ENCODE data around the gene LCMT2. TPM values are rescaled to one million over a fixed set of nuclear protein-coding genes. Genes with fewer than 3 reads are reported as not detected.
"Not testable (repeated sequence)": the region's sequence is repeated elsewhere in the genome, so short reads cannot be mapped to it uniquely, and the experiment has no call there.

The LCMT2 gene
- total RNA-seq, 1 experiment from 2014 or later: 9.8 TPM

DNA sequence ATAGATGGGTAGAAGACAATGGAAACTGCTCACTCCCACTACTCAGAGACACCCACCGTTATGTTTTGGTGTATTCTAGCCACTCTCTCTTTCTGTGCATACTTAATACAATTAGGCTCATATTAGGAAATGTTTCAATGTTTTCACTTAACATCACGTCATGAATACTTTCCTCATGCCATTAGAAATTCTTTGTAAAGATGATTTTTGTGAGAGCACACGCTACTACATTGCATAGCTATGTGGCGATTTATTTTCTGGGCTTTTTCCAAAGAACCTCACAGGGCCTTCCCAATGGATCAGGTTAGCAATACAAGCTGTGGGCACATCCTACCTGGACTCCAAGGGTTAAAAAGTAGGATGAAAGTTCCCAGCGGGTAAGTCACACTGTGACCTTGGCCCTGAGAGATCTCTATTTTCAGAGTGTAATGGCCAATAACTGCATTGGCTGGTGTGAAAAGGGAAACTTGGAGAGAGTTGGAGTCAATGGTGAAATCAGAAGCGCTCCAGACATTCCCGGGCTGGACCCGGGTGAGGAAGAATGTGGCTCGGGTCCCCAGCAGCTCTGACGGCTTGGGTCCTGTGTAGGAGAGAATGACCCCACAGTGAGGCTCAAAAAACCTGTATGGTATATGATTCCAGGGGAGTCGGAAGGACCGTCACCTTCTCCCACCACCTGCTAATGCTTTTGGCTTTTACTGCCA lies 37.8 kb downstream of the LCMT2 start:
- TF ChIP-seq, protein P1, sequence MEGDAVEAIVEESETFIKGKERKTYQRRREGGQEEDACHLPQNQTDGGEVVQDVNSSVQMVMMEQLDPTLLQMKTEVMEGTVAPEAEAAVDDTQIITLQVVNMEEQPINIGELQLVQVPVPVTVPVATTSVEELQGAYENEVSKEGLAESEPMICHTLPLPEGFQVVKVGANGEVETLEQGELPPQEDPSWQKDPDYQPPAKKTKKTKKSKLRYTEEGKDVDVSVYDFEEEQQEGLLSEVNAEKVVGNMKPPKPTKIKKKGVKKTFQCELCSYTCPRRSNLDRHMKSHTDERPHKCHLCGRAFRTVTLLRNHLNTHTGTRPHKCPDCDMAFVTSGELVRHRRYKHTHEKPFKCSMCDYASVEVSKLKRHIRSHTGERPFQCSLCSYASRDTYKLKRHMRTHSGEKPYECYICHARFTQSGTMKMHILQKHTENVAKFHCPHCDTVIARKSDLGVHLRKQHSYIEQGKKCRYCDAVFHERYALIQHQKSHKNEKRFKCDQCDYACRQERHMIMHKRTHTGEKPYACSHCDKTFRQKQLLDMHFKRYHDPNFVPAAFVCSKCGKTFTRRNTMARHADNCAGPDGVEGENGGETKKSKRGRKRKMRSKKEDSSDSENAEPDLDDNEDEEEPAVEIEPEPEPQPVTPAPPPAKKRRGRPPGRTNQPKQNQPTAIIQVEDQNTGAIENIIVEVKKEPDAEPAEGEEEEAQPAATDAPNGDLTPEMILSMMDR (IDR thresholded peaks at IDR 0.05; ENCODE audit: unreplicated experiment): no peak
- Mint-ChIP-seq H3K9me3 (ENCODE audit: unreplicated experiment) (no peaks in the 10 kb centered on the region), H3K27ac (ENCODE audit: low read depth, unreplicated experiment) (no peak overlapping the region), H3K4me3 (ENCODE audit: unreplicated experiment) (no peak overlapping the region), H3K27me3 (ENCODE audit: insufficient read depth, unreplicated experiment) (peaks cover 41% of the 10 kb centered on the region), H3K36me3 (ENCODE audit: insufficient read depth, unreplicated experiment) (no peaks in the 10 kb centered on the region), H3K4me1 (ENCODE audit: insufficient read depth, unreplicated experiment) (no peaks in the 10 kb centered on the region)
- intact Hi-C loops (cut with micrococcal nuclease): no loop called here
- no TSS peak for BruUV-seq (replicated peaks)
- DNase-seq (ENCODE audit: unreplicated experiment): no peak
- CTCF ChIA-PET: interaction anchor here (0.7 to 1.3 kb wide), 2 partner anchors 46 to 67 kb away, joined by 4 to 6 read pairs; no protein-coding TSS in a partner anchor
- POLR2A ChIA-PET: interaction anchor here (1.0 kb wide), 1 partner anchor 12 kb away, joined by 3 read pairs; no protein-coding TSS in a partner anchor

DNA sequence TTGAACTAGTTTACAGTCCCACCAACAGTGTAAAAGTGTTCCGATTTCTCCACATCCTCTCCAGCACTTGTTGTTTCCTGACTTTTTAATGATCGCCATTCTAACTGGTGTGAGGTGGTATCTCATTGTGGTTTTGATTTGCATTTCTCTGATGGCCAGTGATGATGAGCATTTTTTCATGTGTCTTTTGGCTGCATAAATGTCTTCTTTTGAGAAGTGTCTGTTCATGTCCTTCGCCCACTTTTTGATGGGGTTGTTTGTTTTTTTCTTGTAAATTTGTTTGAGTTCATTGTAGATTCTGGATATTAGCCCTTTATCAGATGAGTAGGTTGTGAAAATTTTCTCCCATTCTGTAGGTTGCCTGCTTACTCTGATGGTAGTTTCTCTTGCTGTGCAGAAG lies 40.7 kb downstream of the LCMT2 start:
- H3K9me3 Mint-ChIP-seq (ENCODE audit: unreplicated experiment); H3K4me3 Mint-ChIP-seq (ENCODE audit: unreplicated experiment); H3K36me3 Mint-ChIP-seq (ENCODE audit: insufficient read depth, unreplicated experiment); BruUV-seq (replicated peaks); POLR2A ChIA-PET; DNase-seq (ENCODE audit: unreplicated experiment); CTCF ChIA-PET; intact Hi-C loops (cut with micrococcal nuclease); H3K4me1 Mint-ChIP-seq (ENCODE audit: insufficient read depth, unreplicated experiment); H3K27ac Mint-ChIP-seq (ENCODE audit: low read depth, unreplicated experiment): not testable (repeated sequence)
- H3K27me3 Mint-ChIP-seq (ENCODE audit: insufficient read depth, unreplicated experiment): peaks cover 30% of the 10 kb centered on the region

DNA sequence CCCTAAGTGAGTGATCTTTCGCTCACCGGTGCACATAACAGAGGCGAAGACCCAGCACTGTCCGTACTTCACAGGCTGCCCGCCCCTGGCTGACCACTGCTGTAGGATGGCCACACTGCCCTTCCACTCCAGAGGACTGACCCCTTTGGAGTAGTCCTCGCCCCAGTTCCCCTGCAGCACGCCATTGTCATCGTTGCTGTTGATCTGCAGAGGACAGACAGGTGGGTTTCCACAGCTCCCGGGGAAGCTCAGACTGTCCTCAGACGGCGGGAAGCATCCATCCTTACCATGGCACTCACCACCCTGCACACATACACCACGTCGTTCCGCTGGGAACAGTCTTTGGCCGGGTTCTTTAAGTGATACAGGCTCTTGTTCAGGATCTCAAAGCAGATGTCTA lies 43.1 kb downstream of the LCMT2 start:
- DNase-seq (ENCODE audit: unreplicated experiment): no peak
- ChIA-PET POLR2A (interaction anchor here (1.2 kb wide), 1 partner anchor 62 kb away, joined by 3 read pairs; no protein-coding TSS in a partner anchor), CTCF (interaction anchor here (0.8 to 5.2 kb wide), 7 partner anchors 17 to 216 kb away, joined by 3 to 222 read pairs (median 18); partner anchors contain the start of gene EPB42)
- Mint-ChIP-seq H3K4me3 (ENCODE audit: unreplicated experiment) (no peak overlapping the region), H3K4me1 (ENCODE audit: insufficient read depth, unreplicated experiment) (peaks cover 5% of the 10 kb centered on the region), H3K9me3 (ENCODE audit: unreplicated experiment) (no peaks in the 10 kb centered on the region), H3K27me3 (ENCODE audit: insufficient read depth, unreplicated experiment) (peaks cover 22% of the 10 kb centered on the region), H3K36me3 (ENCODE audit: insufficient read depth, unreplicated experiment) (no peaks in the 10 kb centered on the region), H3K27ac (ENCODE audit: low read depth, unreplicated experiment) (no peak overlapping the region)
- intact Hi-C loops (cut with micrococcal nuclease): no loop called here
- no TSS peak for BruUV-seq (replicated peaks)
- TF ChIP-seq, protein P1 (IDR thresholded peaks at IDR 0.05; ENCODE audit: unreplicated experiment): no peak

DNA sequence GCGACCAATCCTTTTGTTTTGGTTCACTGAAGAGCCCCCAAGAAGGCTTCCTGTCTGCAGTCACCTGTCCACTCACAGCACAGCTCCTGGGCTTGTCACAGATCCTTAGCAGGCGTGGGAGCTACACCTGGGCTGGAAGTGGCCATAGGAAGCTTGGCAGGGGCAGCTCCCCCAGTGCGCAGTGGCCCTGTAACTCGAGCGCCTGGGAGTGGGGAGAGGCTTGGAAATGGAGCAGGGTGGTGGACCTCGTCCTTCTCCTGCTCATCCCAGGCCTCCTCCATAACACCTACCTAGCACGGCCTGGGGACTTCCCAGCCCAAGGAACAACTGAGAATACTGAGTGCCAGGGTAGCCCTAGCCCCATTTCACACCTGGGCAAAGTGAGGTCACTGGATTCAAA lies 44.3 kb downstream of the LCMT2 start:
- no peak for DNase-seq (ENCODE audit: unreplicated experiment)
- Mint-ChIP-seq H3K4me1 (ENCODE audit: insufficient read depth, unreplicated experiment) (peaks cover 5% of the 10 kb centered on the region), H3K4me3 (ENCODE audit: unreplicated experiment) (no peak overlapping the region), H3K27me3 (ENCODE audit: insufficient read depth, unreplicated experiment) (peaks cover 22% of the 10 kb centered on the region), H3K9me3 (ENCODE audit: unreplicated experiment) (no peaks in the 10 kb centered on the region), H3K27ac (ENCODE audit: low read depth, unreplicated experiment) (no peak overlapping the region), H3K36me3 (ENCODE audit: insufficient read depth, unreplicated experiment) (no peaks in the 10 kb centered on the region)
- no TSS peak for BruUV-seq (replicated peaks)
- TF ChIP-seq, protein P1 (IDR thresholded peaks at IDR 0.05; ENCODE audit: unreplicated experiment): no peak
- intact Hi-C loops (cut with micrococcal nuclease): no loop called here
- POLR2A ChIA-PET: interaction anchor here (1.0 to 2.7 kb wide), 7 partner anchors 60 to 182 kb away, joined by 4 to 32 read pairs (median 4); no protein-coding TSS in a partner anchor
- CTCF ChIA-PET: interaction anchor here (0.7 to 5.2 kb wide), 39 partner anchors 9 to 674 kb away, joined by 3 to 222 read pairs (median 7); partner anchors contain the start of genes EPB42 and TGM5

Measured in MCF 10A (cell line).